Measurements from ENCODE around the gene MAST1.

MAST1 gene

DNA sequence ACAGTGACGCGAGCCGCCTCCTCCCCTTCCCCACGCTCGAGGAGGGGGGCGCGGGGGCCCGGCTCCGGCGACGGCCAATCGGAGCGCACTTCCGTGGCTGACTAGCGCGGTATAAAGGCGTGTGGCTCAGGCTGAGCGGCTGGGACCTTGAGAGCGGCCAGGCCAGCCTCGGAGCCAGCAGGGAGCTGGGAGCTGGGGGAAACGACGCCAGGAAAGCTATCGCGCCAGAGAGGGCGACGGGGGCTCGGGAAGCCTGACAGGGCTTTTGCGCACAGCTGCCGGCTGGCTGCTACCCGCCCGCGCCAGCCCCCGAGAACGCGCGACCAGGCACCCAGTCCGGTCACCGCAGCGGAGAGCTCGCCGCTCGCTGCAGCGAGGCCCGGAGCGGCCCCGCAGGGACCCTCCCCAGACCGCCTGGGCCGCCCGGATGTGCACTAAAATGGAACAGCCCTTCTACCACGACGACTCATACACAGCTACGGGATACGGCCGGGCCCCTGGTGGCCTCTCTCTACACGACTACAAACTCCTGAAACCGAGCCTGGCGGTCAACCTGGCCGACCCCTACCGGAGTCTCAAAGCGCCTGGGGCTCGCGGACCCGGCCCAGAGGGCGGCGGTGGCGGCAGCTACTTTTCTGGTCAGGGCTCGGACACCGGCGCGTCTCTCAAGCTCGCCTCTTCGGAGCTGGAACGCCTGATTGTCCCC lies 46.8 kb upstream of the MAST1 start, which contains the start of gene JUNB:
Gene JUNB, plus strand, starts transcription at position 142 of the 706 bp plus-strand sequence. Its CDS starts 286 bp downstream, at position 428.
- peak; percentile 98 to 99 for DNase-seq (ENCODE audit: low read depth in 2 of 2)
- TF ChIP-seq CTCF (IDR thresholded peaks at IDR 0.05; ENCODE audit: low read depth, low read length) = peak; percentile 10
- peak within 1 kb of the TSS; percentile 91 to 98 for H3K4me3 ChIP-seq (replicated peaks in 1 of 2; ENCODE audit: low read depth in 2 of 2, low read length in 2 of 2)

GRCh38 chr19:12792051-12792852 lies 46.1 kb upstream of the MAST1 start:
- no peak for TF ChIP-seq CTCF (IDR thresholded peaks at IDR 0.05; ENCODE audit: low read depth, low read length)
- peak overlapping the region; percentile 91 to 98 for H3K4me3 ChIP-seq (replicated peaks in 1 of 2; ENCODE audit: low read depth in 2 of 2, low read length in 2 of 2)
- DNase-seq (ENCODE audit: low read depth in 2 of 2) = peak; percentile 60 to 66

- no peak for TF ChIP-seq CTCF (IDR thresholded peaks at IDR 0.05; ENCODE audit: low read depth, low read length)
- H3K4me3 ChIP-seq (replicated peaks in 1 of 2; ENCODE audit: low read depth in 2 of 2, low read length in 2 of 2) = peak overlapping the region; percentile 91 to 98
- peak in 1 of 2 donors; percentile 25 for DNase-seq (ENCODE audit: low read depth in 2 of 2)
Measured at GRCh38 chr19:12792853-12793289, 45.4 kb upstream of the MAST1 start.

DNA sequence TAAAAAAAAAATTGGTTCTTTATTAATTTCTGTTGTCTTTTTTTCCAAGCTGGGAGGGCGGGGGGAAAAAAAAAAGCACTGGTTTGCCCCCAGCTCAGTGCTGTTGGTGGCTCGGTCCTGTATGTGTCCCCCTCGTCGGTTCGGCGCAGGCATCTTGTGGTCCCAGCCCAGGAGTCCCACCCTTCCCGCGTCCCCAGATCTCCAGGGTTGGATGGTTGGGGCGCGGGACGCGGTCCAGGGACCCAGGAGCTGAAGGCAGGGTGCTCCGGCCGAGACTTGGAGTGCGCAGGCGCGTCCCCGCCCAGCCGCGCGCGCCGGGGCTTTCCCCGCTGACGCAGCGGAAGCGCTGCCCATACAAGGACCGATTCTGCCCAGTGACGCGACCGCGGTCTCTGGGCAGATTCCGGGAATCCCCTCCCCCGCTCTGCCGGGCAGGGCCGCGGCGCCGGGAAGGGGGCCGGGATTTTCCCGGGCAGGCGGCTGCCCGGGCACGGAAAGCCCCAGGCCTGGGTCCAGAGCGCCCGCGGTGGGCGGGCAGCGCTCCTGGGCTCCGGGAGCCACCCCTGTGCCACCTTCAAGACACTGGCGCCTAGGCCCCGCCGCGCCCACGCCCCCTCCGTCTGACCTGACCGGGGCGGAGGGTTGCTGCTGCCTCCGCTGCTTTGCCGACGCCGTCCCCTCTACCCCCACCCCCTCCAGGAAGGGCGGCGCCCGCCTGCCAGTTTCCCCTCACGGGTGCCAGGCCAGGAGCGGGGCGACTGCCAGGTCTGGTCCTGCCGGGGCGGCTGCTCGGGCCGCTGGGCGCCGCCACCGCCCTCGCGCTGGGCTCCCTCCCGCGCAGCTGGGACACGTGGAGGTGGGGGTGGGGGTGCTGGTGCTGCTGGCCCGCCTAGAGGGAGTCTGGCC lies 44.8 kb upstream of the MAST1 start:
- no peak for TF ChIP-seq CTCF (IDR thresholded peaks at IDR 0.05; ENCODE audit: low read depth, low read length)
- peak overlapping the region; percentile 91 to 98 for H3K4me3 ChIP-seq (replicated peaks in 1 of 2; ENCODE audit: low read depth in 2 of 2, low read length in 2 of 2)
- peak; percentile 95 to 97 for DNase-seq (ENCODE audit: low read depth in 2 of 2)

GRCh38 chr19:12794196-12794941 lies 43.9 kb upstream of the MAST1 start:
- DNase-seq (ENCODE audit: low read depth in 2 of 2) = peak; percentile 65 to 80
- peak overlapping the region; percentile 32 to 98 for H3K4me3 ChIP-seq (replicated peaks in 1 of 2; ENCODE audit: low read depth in 2 of 2, low read length in 2 of 2)
- no peak for TF ChIP-seq CTCF (IDR thresholded peaks at IDR 0.05; ENCODE audit: low read depth, low read length)
